Measurements from ENCODE around the gene NCKIPSD. TPM values are rescaled to one million over a fixed set of nuclear protein-coding genes. Genes with fewer than 3 reads are reported as not detected.

Gene NCKIPSD
- total RNA-seq, 1 experiment from 2014 or later = 26.9 TPM

GRCh38 chr3:48679411-48680391 is 6.0 kb downstream of the NCKIPSD start:
- no peak for DNase-seq (ENCODE audit: unreplicated experiment)
- H3K9me3 Mint-ChIP-seq (ENCODE audit: unreplicated experiment) = no peaks in the 10 kb centered on the region
- H3K4me3 Mint-ChIP-seq (ENCODE audit: unreplicated experiment) = no peak overlapping the region
- peaks cover 54% of the 10 kb centered on the region for H3K36me3 Mint-ChIP-seq (ENCODE audit: insufficient read depth, unreplicated experiment)
- H3K27ac Mint-ChIP-seq (ENCODE audit: low read depth, unreplicated experiment) = peak overlapping the region; percentile 73
- H3K27me3 Mint-ChIP-seq (ENCODE audit: insufficient read depth, unreplicated experiment) = no peaks in the 10 kb centered on the region
- ChIA-PET POLR2A (no interaction called here), CTCF (interaction anchor here (0.6 to 1.0 kb wide), 2 partner anchors 60 to 244 kb away, joined by 3 to 4 read pairs; no protein-coding TSS in a partner anchor)
- intact Hi-C loops (cut with micrococcal nuclease) = loop anchor here (10.0 kb wide), 1 partner anchor 125 kb away; the partner anchor contains the start of gene PFKFB4
- no TSS peak for BruUV-seq (replicated peaks)
- TF ChIP-seq, protein P1, sequence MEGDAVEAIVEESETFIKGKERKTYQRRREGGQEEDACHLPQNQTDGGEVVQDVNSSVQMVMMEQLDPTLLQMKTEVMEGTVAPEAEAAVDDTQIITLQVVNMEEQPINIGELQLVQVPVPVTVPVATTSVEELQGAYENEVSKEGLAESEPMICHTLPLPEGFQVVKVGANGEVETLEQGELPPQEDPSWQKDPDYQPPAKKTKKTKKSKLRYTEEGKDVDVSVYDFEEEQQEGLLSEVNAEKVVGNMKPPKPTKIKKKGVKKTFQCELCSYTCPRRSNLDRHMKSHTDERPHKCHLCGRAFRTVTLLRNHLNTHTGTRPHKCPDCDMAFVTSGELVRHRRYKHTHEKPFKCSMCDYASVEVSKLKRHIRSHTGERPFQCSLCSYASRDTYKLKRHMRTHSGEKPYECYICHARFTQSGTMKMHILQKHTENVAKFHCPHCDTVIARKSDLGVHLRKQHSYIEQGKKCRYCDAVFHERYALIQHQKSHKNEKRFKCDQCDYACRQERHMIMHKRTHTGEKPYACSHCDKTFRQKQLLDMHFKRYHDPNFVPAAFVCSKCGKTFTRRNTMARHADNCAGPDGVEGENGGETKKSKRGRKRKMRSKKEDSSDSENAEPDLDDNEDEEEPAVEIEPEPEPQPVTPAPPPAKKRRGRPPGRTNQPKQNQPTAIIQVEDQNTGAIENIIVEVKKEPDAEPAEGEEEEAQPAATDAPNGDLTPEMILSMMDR (IDR thresholded peaks at IDR 0.05; ENCODE audit: unreplicated experiment) = no peak
- H3K4me1 Mint-ChIP-seq (ENCODE audit: insufficient read depth, unreplicated experiment) = peaks cover 22% of the 10 kb centered on the region

DNA sequence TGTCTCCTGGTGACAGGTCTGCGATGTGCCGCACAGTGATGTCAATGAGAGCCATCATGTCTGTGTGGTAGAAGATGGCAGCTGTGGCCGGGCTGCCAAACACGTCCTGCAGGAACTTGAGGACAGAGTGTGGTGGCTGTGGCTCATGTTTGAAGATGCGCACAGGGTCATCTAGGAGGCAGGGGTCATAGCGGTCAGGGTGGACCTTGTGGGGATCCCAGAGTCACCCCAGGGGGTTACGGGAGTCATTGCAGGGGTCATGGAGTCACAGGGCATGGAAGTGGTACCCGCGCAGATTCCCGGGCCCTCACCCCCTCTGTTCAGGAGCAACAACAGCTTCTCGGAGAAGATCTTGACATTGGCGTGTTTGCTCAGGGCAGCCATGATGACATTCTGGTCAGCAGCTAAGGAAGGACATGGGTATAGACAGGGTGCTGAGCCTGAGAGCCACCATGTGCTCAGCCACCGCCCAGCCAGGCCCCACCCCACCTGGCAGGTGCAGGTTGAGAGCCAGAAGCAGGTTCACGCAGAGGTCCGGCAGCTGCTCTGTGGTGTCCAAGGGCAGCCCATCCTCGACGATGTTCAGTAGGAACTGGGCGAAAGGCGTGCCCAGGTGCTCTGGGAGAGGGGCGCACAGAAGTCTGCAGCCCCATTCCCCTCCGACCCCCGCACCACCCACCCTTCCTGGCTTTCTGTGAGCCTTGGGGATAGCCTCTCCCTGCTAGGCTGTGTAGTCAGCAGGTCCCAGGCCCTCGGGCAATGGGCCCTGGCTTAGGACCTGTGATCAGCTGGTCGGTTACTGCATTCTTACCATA is 6.9 kb downstream of the NCKIPSD start:
- intact Hi-C loops (cut with micrococcal nuclease) = no loop called here
- CTCF ChIA-PET = interaction anchor here (0.6 to 1.0 kb wide), 2 partner anchors 59 to 243 kb away, joined by 3 to 4 read pairs; no protein-coding TSS in a partner anchor
- peaks cover 13% of the 10 kb centered on the region for H3K4me1 Mint-ChIP-seq (ENCODE audit: insufficient read depth, unreplicated experiment)
- POLR2A ChIA-PET = no interaction called here
- peaks cover 52% of the 10 kb centered on the region for H3K36me3 Mint-ChIP-seq (ENCODE audit: insufficient read depth, unreplicated experiment)
- no peak for DNase-seq (ENCODE audit: unreplicated experiment)
- no peak overlapping the region for H3K4me3 Mint-ChIP-seq (ENCODE audit: unreplicated experiment)
- no peaks in the 10 kb centered on the region for H3K9me3 Mint-ChIP-seq (ENCODE audit: unreplicated experiment)
- no peak overlapping the region for H3K27ac Mint-ChIP-seq (ENCODE audit: low read depth, unreplicated experiment)
- no TSS peak for BruUV-seq (replicated peaks)
- H3K27me3 Mint-ChIP-seq (ENCODE audit: insufficient read depth, unreplicated experiment) = no peaks in the 10 kb centered on the region
- TF ChIP-seq, protein P1 (IDR thresholded peaks at IDR 0.05; ENCODE audit: unreplicated experiment) = no peak

GRCh38 chr3:48678056-48678455 is 7.7 kb downstream of the NCKIPSD start:
- Mint-ChIP-seq H3K9me3 (ENCODE audit: unreplicated experiment) (no peaks in the 10 kb centered on the region), H3K4me3 (ENCODE audit: unreplicated experiment) (no peak overlapping the region), H3K36me3 (ENCODE audit: insufficient read depth, unreplicated experiment) (peaks cover 45% of the 10 kb centered on the region), H3K4me1 (ENCODE audit: insufficient read depth, unreplicated experiment) (peaks cover 6% of the 10 kb centered on the region), H3K27ac (ENCODE audit: low read depth, unreplicated experiment) (no peak overlapping the region), H3K27me3 (ENCODE audit: insufficient read depth, unreplicated experiment) (no peaks in the 10 kb centered on the region)
- DNase-seq (ENCODE audit: unreplicated experiment) = no peak
- ChIA-PET POLR2A (no interaction called here), CTCF (no interaction called here)
- TF ChIP-seq, protein P1 (IDR thresholded peaks at IDR 0.05; ENCODE audit: unreplicated experiment) = no peak
- BruUV-seq (replicated peaks) = no TSS peak
- intact Hi-C loops (cut with micrococcal nuclease) = no loop called here

DNA sequence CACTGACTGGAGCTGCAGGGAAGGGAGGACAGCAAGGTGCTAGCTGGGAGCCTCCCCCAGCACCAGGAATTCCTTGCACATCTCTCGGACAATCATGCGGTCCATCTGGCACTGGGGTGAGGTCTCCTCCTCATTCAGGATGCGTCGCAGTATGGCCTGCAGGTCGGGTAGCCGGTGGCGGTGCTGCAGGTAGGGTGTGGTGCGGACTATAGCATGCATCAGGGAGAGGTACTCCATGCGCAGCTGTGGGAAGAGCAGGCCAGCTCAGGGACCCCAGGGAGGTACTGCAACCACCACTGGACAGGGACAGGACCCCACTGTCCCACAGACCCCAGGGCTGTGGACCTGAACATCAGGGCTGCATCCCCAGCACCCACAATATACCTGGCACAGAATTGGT is 11.2 kb downstream of the NCKIPSD start:
- H3K27me3 Mint-ChIP-seq (ENCODE audit: insufficient read depth, unreplicated experiment) = no peaks in the 10 kb centered on the region
- CTCF ChIA-PET = interaction anchor here (1.0 to 2.0 kb wide), 2 partner anchors 38 to 63 kb away, joined by 3 to 5 read pairs; no protein-coding TSS in a partner anchor
- no peak for DNase-seq (ENCODE audit: unreplicated experiment)

More for the DNA sequence above, 11.2 kb downstream of the NCKIPSD start:
- no peak overlapping the region for H3K27ac Mint-ChIP-seq (ENCODE audit: low read depth, unreplicated experiment)
- no peaks in the 10 kb centered on the region for H3K4me1 Mint-ChIP-seq (ENCODE audit: insufficient read depth, unreplicated experiment)
- H3K36me3 Mint-ChIP-seq (ENCODE audit: insufficient read depth, unreplicated experiment) = peaks cover 44% of the 10 kb centered on the region
- POLR2A ChIA-PET = interaction anchor here (0.8 to 2.5 kb wide), 4 partner anchors 9 to 39 kb away, joined by 3 to 10 read pairs (median 5); partner anchors contain the start of gene SLC26A6
- H3K4me3 Mint-ChIP-seq (ENCODE audit: unreplicated experiment) = no peak overlapping the region
- intact Hi-C loops (cut with micrococcal nuclease) = no loop called here
- TF ChIP-seq, protein P1 (IDR thresholded peaks at IDR 0.05; ENCODE audit: unreplicated experiment) = no peak
- H3K9me3 Mint-ChIP-seq (ENCODE audit: unreplicated experiment) = no peaks in the 10 kb centered on the region
- no TSS peak for BruUV-seq (replicated peaks)

All from MCF 10A (cell line).